T-helper 17 cell (primary cell): Measurements from ENCODE around the gene DHRS7B. TPM values are rescaled to one million over a fixed set of nuclear protein-coding genes. Genes with fewer than 3 reads are reported as not detected.
A peak's percentile ranks its signal among the peaks of the same experiment; 100 is the strongest.

ENCODE experiments used
- ATAC-seq: fragments of 150-1000 bp; cut with Tn5 transposase; 2 replicates; pipeline ENCODE4 v1.10.0; 2021; ENCODE audit warnings: mild to moderate bottlenecking, moderate library complexity
- DNase-seq, 3 donors: peaks; one replicate each; pipeline versions ENCODE4 v3.0.0 to v3.0.0-alpha.2; 2020 to 2021
- H3K9me3 ChIP-seq: one replicate; pipeline ENCODE4 v1.7.0; 2013; ENCODE audit warnings: low read length, mild to moderate bottlenecking; ENCODE audit not compliant: control insufficient read depth, poor library complexity, severe bottlenecking
- H3K27ac Mint-ChIP-seq: one replicate; pipeline ENCODE4 v1.8.0; 2022; ENCODE audit warnings: mild to moderate bottlenecking, moderate library complexity, mixed read lengths
- H3K27me3 Mint-ChIP-seq: one replicate; pipeline ENCODE4 v1.8.0; 2022; ENCODE audit warnings: mixed read lengths
- H3K36me3 Mint-ChIP-seq: one replicate; pipeline ENCODE4 v1.8.0; 2022; ENCODE audit warnings: low read depth, mixed read lengths
- H3K4me1 Mint-ChIP-seq: one replicate; pipeline ENCODE4 v1.8.0; 2022; ENCODE audit warnings: mild to moderate bottlenecking, mixed read lengths
- H3K4me3 Mint-ChIP-seq: one replicate; pipeline ENCODE4 v1.8.0; 2022; ENCODE audit warnings: mild to moderate bottlenecking, moderate library complexity, mixed read lengths
- total RNA-seq, 4 donors: library from RNA in 2 of 4; stranded (reverse) in 2 of 4; gene quantifications; one replicate each; pipeline ENCODE4 v1.2.3 and lab custom pipeline; 2022 to 2026

The DHRS7B gene
- total RNA-seq, 2 donors from 2014 or later, result 6.7 to 7.0 TPM

- H3K4me1 Mint-ChIP-seq, result no peaks in the 10 kb centered on the region
- H3K4me3 Mint-ChIP-seq, result no peak overlapping the region
- DNase-seq (no peak), ATAC-seq (no peak)
- H3K36me3 Mint-ChIP-seq, result no peaks in the 10 kb centered on the region
- H3K27me3 Mint-ChIP-seq, result no peaks in the 10 kb centered on the region
- no peaks in the 10 kb centered on the region for H3K9me3 ChIP-seq
- H3K27ac Mint-ChIP-seq, result no peak overlapping the region
Observed at GRCh38 chr17:21233581-21234347, 107.0 kb downstream of the DHRS7B start.

GRCh38 chr17:21235921-21236320 lies 109.2 kb downstream of the DHRS7B start:
- H3K9me3 ChIP-seq, result no peaks in the 10 kb centered on the region
- Mint-ChIP-seq H3K4me3 (no peak overlapping the region), H3K27me3 (no peaks in the 10 kb centered on the region), H3K27ac (no peak overlapping the region), H3K4me1 (no peaks in the 10 kb centered on the region), H3K36me3 (no peaks in the 10 kb centered on the region)
- no peak for DNase-seq
- no peak for ATAC-seq

GRCh38 chr17:21239680-21240368 lies 113.1 kb downstream of the DHRS7B start:
- H3K9me3 ChIP-seq, result no peaks in the 10 kb centered on the region
- DNase-seq, result no peak
- H3K27me3 Mint-ChIP-seq, result no peaks in the 10 kb centered on the region
- H3K4me3 Mint-ChIP-seq, result no peak overlapping the region
- H3K4me1 Mint-ChIP-seq, result peaks cover 1% of the 10 kb centered on the region
- peak; percentile 51 for ATAC-seq
- no peaks in the 10 kb centered on the region for H3K36me3 Mint-ChIP-seq
- H3K27ac Mint-ChIP-seq, result no peak overlapping the region

DNA sequence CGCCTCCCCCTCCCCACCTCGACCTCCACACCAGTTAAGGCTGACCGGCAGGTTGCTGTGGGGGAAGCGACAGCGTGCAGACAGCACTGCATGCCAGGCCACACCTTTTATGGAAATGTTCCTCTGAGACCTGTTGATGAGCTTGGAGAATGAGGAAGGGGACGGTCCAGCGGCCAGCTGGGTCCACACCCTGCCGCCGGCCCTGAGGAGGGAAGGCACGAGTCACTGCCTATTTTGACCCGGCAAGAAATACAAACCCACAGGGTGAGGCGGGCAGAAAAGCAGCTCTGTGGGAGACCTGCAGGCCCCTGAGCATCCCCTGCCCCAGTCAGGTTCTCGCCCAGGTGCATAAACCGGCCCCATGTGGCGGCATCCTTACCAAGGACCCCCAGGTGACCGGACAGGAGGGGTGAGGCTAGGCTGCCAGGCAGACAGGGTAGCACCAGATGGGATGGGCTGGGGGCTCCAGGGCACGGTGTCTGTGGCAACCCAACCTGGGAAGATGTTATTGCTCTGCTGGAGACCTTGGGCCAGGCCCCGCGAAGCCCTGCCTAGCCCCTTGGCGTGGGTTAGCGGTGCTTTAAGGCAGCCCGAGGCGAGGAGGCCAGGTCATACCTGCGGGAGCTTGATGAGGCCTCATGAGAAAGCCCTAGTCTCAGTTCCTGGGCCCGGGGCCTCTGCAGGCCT lies 113.7 kb downstream of the DHRS7B start:
- H3K4me1 Mint-ChIP-seq, result peaks cover 2% of the 10 kb centered on the region
- H3K4me3 Mint-ChIP-seq, result no peak overlapping the region
- no peak for ATAC-seq
- H3K9me3 ChIP-seq, result no peaks in the 10 kb centered on the region
- H3K36me3 Mint-ChIP-seq, result no peaks in the 10 kb centered on the region
- H3K27ac Mint-ChIP-seq, result no peak overlapping the region
- no peak for DNase-seq
- H3K27me3 Mint-ChIP-seq, result no peaks in the 10 kb centered on the region

Other genes starting within 250 kb of the DHRS7B start
- gene USP22, start 84.0 kb upstream of the DHRS7B start, total RNA-seq, result 100 to 1,000 TPM; 158 to 177 TPM
- gene TMEM11, start 87.2 kb downstream of the DHRS7B start, total RNA-seq, result 10 to 100 TPM; 10.3 to 17.2 TPM
- 1 to 10 TPM; 4.9 to 8.4 TPM for gene NATD1, start 126.4 kb downstream of the DHRS7B start, total RNA-seq
- gene MAP2K3, start 157.7 kb downstream of the DHRS7B start, total RNA-seq, result 10 to 100 TPM; 61.2 to 73.0 TPM
- under 1 TPM in 1 of 2 donors, not detected in 1; 0.12 TPM for gene KCNJ12, start 249.4 kb downstream of the DHRS7B start, total RNA-seq